DOHH2 (cell line): ENCODE measurements around the gene KDM1A.

Source experiments
- H3F3A ChIP-seq: fragments of 200-600 bp; sonication (generic), shearing (Covaris generic); 2 replicates; pipeline ENCODE4 v1.6.0; 2016; ENCODE audit warnings: antibody characterized with exemption, mild to moderate bottlenecking; ENCODE audit not compliant: control insufficient read depth, insufficient read depth
- H3K27ac ChIP-seq: fragments of 200-600 bp; sonication (generic); 2 replicates; pipeline ENCODE4 v1.5.1; 2014; ENCODE audit warnings: low read depth, mild to moderate bottlenecking, low read length, moderate library complexity
- H3K27me3 ChIP-seq: fragments of 200-600 bp; sonication (generic); 2 replicates; pipeline ENCODE4 v1.6.1; 2014; ENCODE audit warnings: mild to moderate bottlenecking, low read length, mixed read lengths; ENCODE audit not compliant: control insufficient read depth
- H3K36me3 ChIP-seq: fragments of 200-600 bp; sonication (generic); 2 replicates; pipeline ENCODE4 v1.6.1; 2014; ENCODE audit warnings: mild to moderate bottlenecking, low read length, moderate library complexity, mixed read lengths; ENCODE audit not compliant: control insufficient read depth
- H3K4me1 ChIP-seq: fragments of 200-600 bp; sonication (generic); 2 replicates; pipeline ENCODE4 v1.6.1; 2014; ENCODE audit warnings: mild to moderate bottlenecking, low read length, mixed read lengths; ENCODE audit not compliant: control insufficient read depth
- H3K4me2 ChIP-seq: fragments of 200-600 bp; sonication (generic); 2 replicates; pipeline ENCODE4 v1.6.0; 2014; ENCODE audit warnings: mild to moderate bottlenecking, low read length, moderate library complexity
- H3K4me3 ChIP-seq: fragments of 200-600 bp; sonication (generic); 2 replicates; pipeline ENCODE4 v1.5.1; 2014; ENCODE audit warnings: mild to moderate bottlenecking, low read length, mixed read lengths
- H3K79me2 ChIP-seq: fragments of 200-600 bp; sonication (generic); 2 replicates; pipeline ENCODE4 v1.6.1; 2014; ENCODE audit warnings: mild to moderate bottlenecking, low read length, mixed read lengths; ENCODE audit not compliant: control insufficient read depth
- H3K9me2 ChIP-seq: fragments of 200-600 bp; sonication (generic); replicated peaks from 2 replicates; pipeline ENCODE4 v1.6.1; 2014; ENCODE audit warnings: mild to moderate bottlenecking, low read length, mixed read lengths; ENCODE audit not compliant: control insufficient read depth
- H3K9me3 ChIP-seq: fragments of 200-600 bp; sonication (generic); 2 replicates; pipeline ENCODE4 v1.6.1; 2014; ENCODE audit warnings: antibody characterized with exemption, low read length, mixed read lengths; ENCODE audit not compliant: control insufficient read depth, insufficient read depth
- H4K20me1 ChIP-seq: fragments of 200-600 bp; sonication (generic); 2 replicates; pipeline ENCODE4 v1.6.0; 2014; ENCODE audit warnings: low read depth, mild to moderate bottlenecking, antibody characterized with exemption, low read length, moderate library complexity; ENCODE audit not compliant: control insufficient read depth, insufficient read depth
- EZH2phosphoT487 ChIP-seq: fragments of 200-600 bp; sonication (generic); IDR thresholded peaks from 2 replicates; pipeline ENCODE4 v1.6.1; 2017; ENCODE audit warnings: borderline replicate concordance, mild to moderate bottlenecking, antibody characterized with exemption, low read length, moderate library complexity, mixed read lengths
- TF ChIP-seq, protein P1 (sequence below): fragments of 200-600 bp; sonication (generic); IDR thresholded peaks from one replicate; pipeline ENCODE4 v1.5.1; 2014; ENCODE audit warnings: antibody characterized with exemption, mild to moderate bottlenecking, low read depth, low read length; ENCODE audit not compliant: poor library complexity, severe bottlenecking

KDM1A gene

DNA sequence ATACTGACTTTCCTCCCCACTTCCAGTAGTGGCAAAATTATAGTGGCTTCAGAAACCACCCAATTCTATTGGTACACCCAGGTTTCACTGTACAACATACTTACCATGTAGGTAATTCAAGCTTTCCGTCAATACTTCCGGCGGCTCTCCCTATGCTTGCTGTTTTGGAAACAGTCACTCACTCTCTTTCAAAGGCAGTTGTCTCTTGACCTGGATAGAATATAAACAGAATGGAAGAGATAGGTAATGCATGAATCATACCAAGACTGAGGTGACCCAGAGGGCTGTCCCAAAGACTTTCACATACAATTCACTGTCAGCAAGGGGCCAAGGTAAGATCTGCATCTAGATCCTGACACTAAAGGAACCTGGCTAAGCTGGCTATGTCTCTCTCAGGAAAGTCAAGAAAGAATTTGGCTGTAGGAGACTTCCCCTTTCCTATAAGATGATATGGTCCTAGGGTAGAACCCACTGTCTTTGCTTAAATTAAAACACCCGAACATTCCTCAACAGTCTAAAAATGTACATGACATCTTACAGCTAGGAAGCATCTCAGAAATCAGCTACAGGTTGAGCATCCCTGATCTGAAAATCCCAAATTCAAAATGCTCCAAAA is 89.8 kb downstream of the KDM1A start:
- Histone ChIP-seq H3F3A (no peaks in the 10 kb centered on the region), H3K79me2 (peaks cover 29% of the 10 kb centered on the region), H3K4me2 (no peak overlapping the region), H3K27ac (no peak overlapping the region), H3K9me2 (no peaks in the 10 kb centered on the region), H3K27me3 (no peaks in the 10 kb centered on the region), H3K9me3 (no peaks in the 10 kb centered on the region), H3K36me3 (no peaks in the 10 kb centered on the region), H4K20me1 (peaks cover 6% of the 10 kb centered on the region; the same call in 1 of the 2 replicates), H3K4me1 (no peaks in the 10 kb centered on the region), H3K4me3 (no peak overlapping the region)
- TF ChIP-seq, protein P1, sequence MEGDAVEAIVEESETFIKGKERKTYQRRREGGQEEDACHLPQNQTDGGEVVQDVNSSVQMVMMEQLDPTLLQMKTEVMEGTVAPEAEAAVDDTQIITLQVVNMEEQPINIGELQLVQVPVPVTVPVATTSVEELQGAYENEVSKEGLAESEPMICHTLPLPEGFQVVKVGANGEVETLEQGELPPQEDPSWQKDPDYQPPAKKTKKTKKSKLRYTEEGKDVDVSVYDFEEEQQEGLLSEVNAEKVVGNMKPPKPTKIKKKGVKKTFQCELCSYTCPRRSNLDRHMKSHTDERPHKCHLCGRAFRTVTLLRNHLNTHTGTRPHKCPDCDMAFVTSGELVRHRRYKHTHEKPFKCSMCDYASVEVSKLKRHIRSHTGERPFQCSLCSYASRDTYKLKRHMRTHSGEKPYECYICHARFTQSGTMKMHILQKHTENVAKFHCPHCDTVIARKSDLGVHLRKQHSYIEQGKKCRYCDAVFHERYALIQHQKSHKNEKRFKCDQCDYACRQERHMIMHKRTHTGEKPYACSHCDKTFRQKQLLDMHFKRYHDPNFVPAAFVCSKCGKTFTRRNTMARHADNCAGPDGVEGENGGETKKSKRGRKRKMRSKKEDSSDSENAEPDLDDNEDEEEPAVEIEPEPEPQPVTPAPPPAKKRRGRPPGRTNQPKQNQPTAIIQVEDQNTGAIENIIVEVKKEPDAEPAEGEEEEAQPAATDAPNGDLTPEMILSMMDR: no peak
- TF ChIP-seq EZH2phosphoT487: no peak

DNA sequence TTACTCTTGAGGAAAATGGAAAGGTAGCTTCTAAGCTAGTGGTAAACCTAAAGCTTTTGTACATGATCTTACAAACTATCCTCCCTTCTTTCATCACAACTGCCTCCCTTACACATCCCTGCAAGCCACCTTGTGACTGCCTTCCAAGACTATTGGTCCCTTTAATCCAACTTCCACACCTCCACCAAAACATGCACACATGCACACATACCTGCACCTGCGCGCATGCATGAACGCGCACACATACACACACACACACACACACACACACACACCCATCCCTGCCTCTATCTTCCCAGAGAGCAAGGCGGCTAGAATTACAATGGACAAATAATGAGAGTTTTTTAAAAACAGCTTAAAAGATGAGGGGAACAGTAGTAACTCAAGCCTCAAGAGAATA is 91.1 kb downstream of the KDM1A start:
- Histone ChIP-seq H3K27ac (no peak overlapping the region), H3K4me1 (peaks cover 5% of the 10 kb centered on the region)
- TF ChIP-seq, protein P1: no peak
- TF ChIP-seq EZH2phosphoT487: no peak

DNA sequence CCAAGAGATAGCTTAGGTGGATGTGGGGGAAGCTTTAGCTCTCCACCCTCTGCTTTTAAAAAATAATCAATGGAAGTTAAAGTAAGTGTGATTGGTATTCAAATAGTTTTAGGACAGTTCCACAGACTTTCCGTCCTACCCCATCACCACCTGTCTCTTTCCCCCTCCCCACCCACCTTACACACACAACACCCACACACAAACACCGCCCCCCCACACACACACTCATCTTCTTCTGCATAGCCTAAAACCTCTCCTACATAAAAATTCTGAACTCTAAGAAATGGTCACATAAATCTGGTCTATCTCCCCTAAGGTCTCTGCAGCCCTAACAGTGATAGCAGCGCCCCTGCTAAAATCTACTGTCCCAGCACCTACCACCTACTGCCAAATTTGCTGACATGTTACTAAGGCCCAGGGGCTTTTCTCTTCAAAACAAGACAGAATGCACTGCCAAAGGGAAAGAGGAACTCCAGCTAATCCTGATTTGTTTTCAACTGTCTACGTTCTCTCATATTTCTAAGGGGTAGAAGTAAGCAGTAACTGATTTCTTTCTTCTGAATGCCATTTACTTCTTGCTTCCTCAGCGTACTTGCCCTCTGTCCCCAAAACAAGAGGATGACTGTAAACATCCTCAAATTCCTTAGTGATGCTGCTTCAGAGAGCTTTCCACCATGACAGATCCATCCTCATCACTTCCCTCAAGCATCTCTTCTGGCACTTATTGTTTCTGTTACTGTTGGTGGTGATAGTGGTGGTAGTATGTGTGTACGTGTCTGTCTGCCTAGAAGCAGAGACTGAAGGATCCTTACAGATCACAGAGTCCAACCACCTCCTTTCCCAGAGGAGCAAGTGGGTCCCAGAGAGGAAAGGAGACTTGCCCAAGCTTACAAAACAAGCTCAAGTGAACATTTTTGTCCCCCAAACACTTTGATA is 92.6 kb downstream of the KDM1A start:
- H4K20me1 ChIP-seq: peaks cover 7% of the 10 kb centered on the region; the same call in 1 of the 2 replicates
- no peaks in the 10 kb centered on the region for H3K27me3 ChIP-seq
- H3K27ac ChIP-seq: no peak overlapping the region
- H3K4me1 ChIP-seq: peaks cover 14% of the 10 kb centered on the region
- no peak overlapping the region for H3K4me3 ChIP-seq
- no peaks in the 10 kb centered on the region for H3K9me3 ChIP-seq
- no peaks in the 10 kb centered on the region for H3K36me3 ChIP-seq
- no peak for TF ChIP-seq EZH2phosphoT487
- TF ChIP-seq, protein P1: no peak
- peaks cover 49% of the 10 kb centered on the region for H3K79me2 ChIP-seq
- peaks cover 7% of the 10 kb centered on the region for H3F3A ChIP-seq
- no peak overlapping the region for H3K4me2 ChIP-seq
- no peaks in the 10 kb centered on the region for H3K9me2 ChIP-seq

More for the DNA sequence above, 91.1 kb downstream of the KDM1A start:
- H3K79me2 ChIP-seq: peaks cover 40% of the 10 kb centered on the region
- no peak overlapping the region for H3K4me3 ChIP-seq
- peaks cover 7% of the 10 kb centered on the region for H3F3A ChIP-seq
- H3K9me2 ChIP-seq: no peaks in the 10 kb centered on the region
- H4K20me1 ChIP-seq: peaks cover 10% of the 10 kb centered on the region; the same call in 1 of the 2 replicates
- no peaks in the 10 kb centered on the region for H3K36me3 ChIP-seq
- no peaks in the 10 kb centered on the region for H3K9me3 ChIP-seq
- H3K4me2 ChIP-seq: no peak overlapping the region
- H3K27me3 ChIP-seq: no peaks in the 10 kb centered on the region
